GM12874 (cell line): Measurements from ENCODE around the gene SLC16A3.

Source experiments
- CTCF ChIP-seq: IDR thresholded peaks from 2 replicates; pipeline ENCODE4 v1.5.1; 2011; ENCODE audit warnings: low read depth, mild to moderate bottlenecking, control low read depth, low read length, moderate library complexity; ENCODE audit not compliant: insufficient read depth

The SLC16A3 gene

GRCh38 chr17:82283208-82283749, 54.4 kb downstream of the SLC16A3 start:
- no peak for TF ChIP-seq CTCF

- no peak for TF ChIP-seq CTCF
Measured at GRCh38 chr17:82285141-82285540, 56.3 kb downstream of the SLC16A3 start.

DNA sequence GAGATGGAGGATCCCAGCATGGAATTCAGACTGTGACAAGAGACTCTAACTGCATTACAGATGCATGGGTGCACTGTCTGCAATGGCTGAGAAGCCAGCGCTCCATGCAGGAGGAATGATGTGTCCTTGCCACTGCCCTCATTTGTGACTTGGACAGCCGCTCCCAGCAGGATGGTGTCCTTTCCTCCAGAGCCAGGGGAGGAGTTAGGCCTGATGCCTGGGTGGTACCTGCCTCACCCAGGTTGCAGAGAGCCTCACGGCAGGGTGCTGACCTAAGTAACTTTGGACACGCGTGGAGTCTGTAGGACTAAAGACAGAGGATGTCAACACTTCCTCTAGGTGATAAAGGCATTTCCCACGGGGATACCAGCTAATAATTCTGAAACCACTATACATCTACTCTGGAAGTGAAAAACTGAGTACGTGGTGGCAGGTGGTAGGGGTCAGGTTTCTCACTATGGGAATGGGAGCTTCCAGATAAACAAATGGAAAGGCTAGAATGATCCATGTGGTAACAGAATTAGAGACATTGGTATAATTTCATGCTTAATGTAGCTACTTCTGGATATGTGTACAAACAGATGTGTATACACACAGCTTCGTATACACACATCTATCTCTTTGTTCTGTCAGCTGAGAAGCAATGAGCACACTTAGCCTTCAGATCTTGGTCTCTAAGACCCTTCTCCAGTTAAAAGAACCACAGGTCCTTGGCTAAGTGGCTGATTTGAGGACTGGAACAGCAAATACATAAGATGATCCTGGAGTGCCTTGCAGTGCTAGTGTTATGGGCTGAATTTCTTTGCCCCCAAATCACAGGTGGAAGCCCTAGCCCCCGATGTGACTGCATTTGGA, 58.4 kb downstream of the SLC16A3 start:
- no peak for TF ChIP-seq CTCF

- TF ChIP-seq CTCF: no peak
Measured at GRCh38 chr17:82287868-82288801, 59.3 kb downstream of the SLC16A3 start.
